IMR-90 (cell line): ENCODE results near the gene POU2AF1.

Source experiments
- BHLHE40 ChIP-seq: fragments of 150-350 bp; IDR thresholded peaks from 2 replicates; pipeline ENCODE4 v1.6.1; 2016; ENCODE audit warnings: mild to moderate bottlenecking, low read depth, low read length
- CEBPB ChIP-seq: IDR thresholded peaks from 2 replicates; pipeline ENCODE4 v1.6.1; 2012; ENCODE audit warnings: low read depth, low read length, improper control_type of control experiment
- CTCF ChIP-seq: conservative IDR thresholded peaks from 2 replicates; pipeline ENCODE4 v1.5.1; 2012; ENCODE audit warnings: mild to moderate bottlenecking, low read depth, low read length, improper control_type of control experiment
- ELK1 ChIP-seq: fragments of 150-350 bp; IDR thresholded peaks from 2 replicates; pipeline ENCODE4 v1.6.1; 2016; ENCODE audit warnings: low read depth, mild to moderate bottlenecking, low read length, moderate library complexity, borderline replicate concordance
- FOS ChIP-seq: fragments of 150-350 bp; IDR thresholded peaks from 2 replicates; pipeline ENCODE4 v1.6.1; 2016; ENCODE audit warnings: low read depth, low read length
- MAZ ChIP-seq: IDR thresholded peaks from 2 replicates; pipeline ENCODE4 v1.6.1; 2012; ENCODE audit warnings: low read depth, mild to moderate bottlenecking, low read length, improper control_type of control experiment, moderate library complexity, borderline replicate concordance
- MXI1 ChIP-seq: IDR thresholded peaks from 2 replicates; pipeline ENCODE4 v1.6.1; 2012; ENCODE audit warnings: low read depth, mild to moderate bottlenecking, low read length, moderate library complexity, borderline replicate concordance
- POLR2A ChIP-seq: IDR thresholded peaks from 2 replicates; pipeline ENCODE4 v1.6.1; 2012; ENCODE audit warnings: mild to moderate bottlenecking, low read depth, low read length
- RAD21 ChIP-seq: IDR thresholded peaks from 2 replicates; pipeline ENCODE4 v1.6.1; 2012; ENCODE audit warnings: low read length, improper control_type of control experiment
- RCOR1 ChIP-seq: IDR thresholded peaks from 2 replicates; pipeline ENCODE4 v1.6.1; 2012; ENCODE audit warnings: mild to moderate bottlenecking, low read length, improper control_type of control experiment; ENCODE audit not compliant: insufficient replicate concordance

GRCh38 chr11:111388842-111389241, 9.8 kb upstream of the POU2AF1 start:
- TF ChIP-seq CTCF = no peak
- no peak for TF ChIP-seq RAD21
- TF ChIP-seq CEBPB = no peak
- TF ChIP-seq MXI1 = no peak
- TF ChIP-seq FOS = no peak
- TF ChIP-seq POLR2A = no peak
- no peak for TF ChIP-seq ELK1
- TF ChIP-seq MAZ = no peak
- no peak for TF ChIP-seq RCOR1
- TF ChIP-seq BHLHE40 = no peak
